ENCODE data around the gene PARD3B.

Gene PARD3B

GRCh38 chr2:205654878-205655605 lies 1109.8 kb downstream of the PARD3B start:
- no peak for DNase-seq

- no peak for DNase-seq
Observed at GRCh38 chr2:205655779-205656456, 1110.6 kb downstream of the PARD3B start.

DNA sequence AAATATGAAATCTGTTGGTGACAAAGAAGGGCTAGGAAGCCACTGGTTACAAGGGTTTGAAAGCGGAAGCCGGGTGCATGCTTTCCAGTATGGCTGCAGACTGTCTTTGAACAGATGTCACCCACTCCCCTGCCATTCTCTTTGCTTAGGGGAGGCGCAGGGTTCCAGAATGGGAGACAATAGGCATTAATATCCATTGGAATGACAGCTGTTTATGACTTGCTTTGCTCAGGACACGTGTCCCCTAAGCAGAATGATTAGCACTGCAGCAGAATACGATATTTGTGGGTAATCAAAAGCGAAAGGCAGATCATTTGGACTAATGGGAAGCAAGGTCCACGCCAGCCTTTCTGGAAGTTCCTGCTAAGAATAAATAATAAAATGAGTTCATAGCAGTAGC lies 1111.2 kb downstream of the PARD3B start:
- no peak for DNase-seq

DNA sequence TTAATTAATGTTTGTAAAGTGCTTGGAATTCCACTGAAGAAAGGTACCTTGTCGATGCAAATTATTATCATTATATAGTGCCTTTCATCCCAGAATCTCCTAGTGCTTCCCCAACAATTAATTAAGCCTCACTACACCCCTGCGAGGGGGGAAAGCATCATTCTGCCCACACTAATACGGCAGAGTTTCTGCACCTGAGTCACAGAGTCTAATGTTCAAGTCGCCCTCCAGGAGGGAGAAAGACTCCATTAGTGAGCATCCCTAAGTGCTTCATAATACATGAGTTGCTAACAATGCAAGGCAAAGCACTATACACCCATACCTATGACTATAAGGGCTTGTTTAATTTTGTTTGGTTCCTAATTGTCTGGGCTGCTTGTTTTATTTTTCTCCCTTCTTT lies 1111.7 kb downstream of the PARD3B start:
- DNase-seq: no peak

DNA sequence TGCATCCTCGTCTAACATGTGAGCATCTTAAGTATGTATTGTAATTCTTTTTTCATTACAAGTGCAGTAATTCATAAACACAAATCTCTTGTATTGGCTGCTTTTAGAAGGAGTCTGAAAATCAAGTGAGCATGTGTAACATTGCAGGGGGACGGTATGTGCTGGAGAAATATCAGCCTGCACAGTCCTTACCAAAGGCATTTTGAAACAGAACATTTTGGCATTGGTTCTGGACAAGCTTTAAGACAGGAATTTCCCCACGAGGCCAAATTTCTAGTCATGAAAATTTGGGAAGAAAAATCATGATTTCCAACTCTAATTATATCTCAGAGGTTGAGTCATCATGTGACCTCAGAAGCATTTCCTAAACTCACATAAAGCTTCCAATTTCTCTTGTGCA lies 1112.3 kb downstream of the PARD3B start:
- DNase-seq: no peak

- DNase-seq: no peak
Observed at GRCh38 chr2:205658068-205658467, 1112.8 kb downstream of the PARD3B start.

DNA sequence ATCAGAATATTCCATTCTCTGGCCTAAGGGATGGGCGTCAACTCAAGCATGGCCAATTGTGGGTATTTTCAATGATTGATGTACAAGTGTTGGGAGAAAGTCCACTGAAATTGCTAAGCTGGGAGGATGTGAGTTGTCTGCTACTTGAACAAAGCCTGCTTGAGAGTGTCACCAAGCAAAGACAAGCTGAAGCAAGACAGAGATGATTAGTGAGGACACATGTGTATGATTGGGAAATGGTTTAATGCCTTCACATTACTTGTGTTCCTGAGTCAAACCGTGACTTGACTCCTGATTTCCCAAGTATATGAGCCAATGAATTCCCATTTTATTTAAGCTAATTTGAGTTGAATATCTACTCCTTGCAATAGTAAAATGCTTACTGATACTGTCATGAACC lies 1113.3 kb downstream of the PARD3B start:
- DNase-seq: no peak

- no peak for DNase-seq
Observed at GRCh38 chr2:205659922-205660321, 1114.6 kb downstream of the PARD3B start.

- DNase-seq: no peak
Observed at GRCh38 chr2:205660521-205661124, 1115.3 kb downstream of the PARD3B start.

- no peak for DNase-seq
Observed at GRCh38 chr2:205661281-205661680, 1116.0 kb downstream of the PARD3B start.

GRCh38 chr2:205662206-205662965 lies 1117.1 kb downstream of the PARD3B start:
- DNase-seq: no peak

DNA sequence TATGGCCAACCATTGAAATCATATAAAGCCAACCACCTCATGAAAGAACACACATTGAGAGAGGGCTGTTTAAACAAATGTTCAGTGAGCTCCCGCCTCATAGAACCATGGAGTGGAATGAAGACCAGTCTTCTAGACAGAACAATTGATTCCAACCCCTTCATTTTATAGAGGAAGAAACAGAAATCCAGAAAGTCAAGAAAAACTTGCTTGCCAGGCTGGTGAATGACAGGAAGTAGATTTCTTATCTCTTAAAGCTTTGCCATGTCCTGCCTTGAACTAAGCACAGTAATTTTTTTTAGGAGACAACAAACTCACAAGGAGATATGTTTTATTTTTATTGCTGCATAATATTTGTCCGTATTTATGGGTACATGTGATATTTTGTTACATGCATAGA lies 1120.5 kb downstream of the PARD3B start:
- DNase-seq: no peak

Measured in cortex of kidney (tissue), 1 donor.